Activated naive CD4-positive, alpha-beta T cell treated with anti-CD3 and anti-CD28 coated beads, Interleukin-2, amount 50 U/mL, for 16 hours (primary cell): Measurements from ENCODE around the gene DTYMK.
"Not testable (repeated sequence)": the region's sequence is repeated elsewhere in the genome, so short reads cannot be mapped to it uniquely, and the experiment has no call there.

Experiments used
- DNase-seq: peaks from one replicate; pipeline ENCODE4 v3.0.0-alpha.2; 2020

Gene DTYMK

GRCh38 chr2:241671457-241672240, 15.0 kb downstream of the DTYMK start:
- no peak for DNase-seq

- no peak for DNase-seq
These were observed 16.1 kb downstream of the DTYMK start for GRCh38 chr2:241670333-241671110.

- no peak for DNase-seq
These were observed 17.8 kb downstream of the DTYMK start for GRCh38 chr2:241668839-241669238.

DNA sequence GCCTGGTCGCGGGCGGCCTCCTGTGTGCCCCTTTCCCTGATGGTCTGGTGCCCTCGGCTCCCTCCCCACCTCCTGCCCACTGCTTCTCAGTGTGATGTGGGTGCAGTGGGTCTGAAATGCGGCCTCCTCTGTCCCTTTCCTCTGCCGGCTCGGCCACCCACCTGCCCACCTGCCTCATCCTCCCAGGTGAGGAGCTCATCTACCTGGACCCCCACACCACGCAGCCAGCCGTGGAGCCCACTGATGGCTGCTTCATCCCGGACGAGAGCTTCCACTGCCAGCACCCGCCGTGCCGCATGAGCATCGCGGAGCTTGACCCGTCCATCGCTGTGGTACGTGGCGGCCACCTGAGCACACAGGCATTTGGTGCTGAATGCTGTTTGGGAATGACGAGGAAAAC, 18.3 kb downstream of the DTYMK start:
- no peak for DNase-seq

- no peak for DNase-seq
These were observed 19.8 kb downstream of the DTYMK start for GRCh38 chr2:241666627-241667400.

DNA sequence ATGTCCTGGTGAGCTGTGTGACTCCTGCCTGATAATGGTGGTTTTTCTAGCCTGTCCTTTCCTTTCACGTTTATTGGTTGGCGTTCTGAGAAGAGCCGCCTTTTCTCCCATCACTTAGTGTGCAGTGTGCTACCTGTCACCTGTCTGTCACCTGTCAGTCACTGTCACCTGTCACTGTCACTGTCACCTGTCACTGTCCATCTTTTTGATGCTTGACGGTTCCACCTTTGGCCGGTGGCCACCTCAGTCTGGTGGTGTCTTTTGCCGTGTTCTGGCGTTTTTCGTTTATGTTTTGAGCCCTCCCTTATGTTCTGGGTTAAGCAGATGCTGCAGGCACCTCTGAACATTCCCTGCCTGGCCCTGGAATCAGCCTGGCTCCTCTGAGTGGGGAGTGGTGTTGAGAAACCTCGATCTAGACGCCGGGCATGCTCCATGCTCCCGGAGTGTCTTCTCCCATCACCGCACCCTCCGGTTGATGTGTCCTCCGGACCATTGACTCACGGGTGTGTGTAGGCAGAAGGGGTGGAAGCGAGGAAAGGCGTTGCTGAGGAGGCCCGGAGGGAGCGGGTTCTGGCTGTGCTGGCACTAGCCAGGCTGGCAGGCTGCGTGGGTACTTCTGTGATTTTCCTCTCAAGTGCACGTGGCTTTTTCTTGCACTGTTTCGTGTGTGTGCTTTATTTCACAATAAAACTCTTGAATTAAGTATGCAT, 20.7 kb downstream of the DTYMK start:
- no peak for DNase-seq

DNA sequence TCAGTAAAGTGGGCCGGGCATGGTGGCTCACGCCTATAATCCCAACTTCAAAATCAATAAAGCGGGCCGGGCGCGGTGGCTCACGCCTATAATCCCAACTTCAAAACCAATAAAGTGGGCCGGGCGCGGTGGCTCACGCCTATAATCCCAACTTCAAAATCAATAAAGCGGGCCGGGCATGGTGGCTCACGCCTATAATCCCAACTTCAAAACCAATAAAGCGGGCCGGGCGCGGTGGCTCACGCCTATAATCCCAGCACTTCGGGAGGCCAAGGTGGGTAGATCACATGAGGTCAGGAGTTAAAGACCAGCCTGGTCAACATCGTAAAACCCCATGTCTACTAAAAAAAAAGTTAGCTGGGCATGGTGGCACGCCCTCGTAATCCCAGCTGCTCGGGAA, 23.9 kb downstream of the DTYMK start:
- not testable (repeated sequence) for DNase-seq

- DNase-seq = no peak
These were observed 25.9 kb downstream of the DTYMK start for GRCh38 chr2:241660593-241661213.

GRCh38 chr2:241659150-241659739, 27.4 kb downstream of the DTYMK start:
- peak; percentile 48 for DNase-seq

DNA sequence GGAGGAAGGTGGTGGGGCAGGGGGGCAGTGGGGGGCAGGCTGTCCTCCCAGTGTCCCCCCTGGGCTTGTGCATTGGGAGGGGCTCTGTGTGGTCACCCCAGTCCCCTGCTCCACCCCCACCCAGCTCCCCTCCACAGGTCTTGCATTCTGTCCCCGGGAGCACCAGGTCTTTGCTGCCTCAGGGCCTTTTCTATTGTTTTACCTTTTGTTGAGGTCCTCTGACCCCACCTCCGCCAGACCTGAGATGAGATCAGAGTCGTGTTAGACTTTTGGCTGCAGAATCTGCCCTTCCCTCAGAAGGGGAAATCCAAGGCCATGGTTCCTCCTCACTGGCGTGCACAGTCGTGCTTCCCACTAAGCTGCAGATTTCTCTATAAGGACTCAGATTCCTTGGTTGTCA, 28.3 kb downstream of the DTYMK start:
- no peak for DNase-seq

DNA sequence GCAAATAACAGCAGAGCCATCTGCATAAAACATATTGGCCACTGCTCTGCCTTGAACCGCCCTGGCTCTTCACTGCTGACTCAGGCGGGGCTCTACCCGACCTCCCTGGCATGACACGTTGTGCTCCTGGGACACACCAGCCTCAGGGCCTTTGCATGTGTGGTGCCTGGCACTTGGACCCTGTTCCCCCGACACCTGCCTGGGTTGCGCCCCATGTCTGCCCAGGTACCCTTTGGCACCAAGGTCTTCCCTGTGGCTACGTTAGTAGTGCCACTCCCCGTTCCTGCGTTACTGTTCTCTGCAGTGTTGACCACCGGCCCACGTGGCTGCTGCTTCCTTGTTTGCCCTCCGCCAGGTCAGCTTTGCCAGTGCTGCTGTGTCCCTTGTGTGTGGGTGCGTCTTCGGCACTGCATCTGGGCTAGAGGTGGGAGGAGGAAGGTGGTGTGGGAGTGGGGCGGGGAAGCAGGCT, 28.8 kb downstream of the DTYMK start:
- DNase-seq = no peak

DNA sequence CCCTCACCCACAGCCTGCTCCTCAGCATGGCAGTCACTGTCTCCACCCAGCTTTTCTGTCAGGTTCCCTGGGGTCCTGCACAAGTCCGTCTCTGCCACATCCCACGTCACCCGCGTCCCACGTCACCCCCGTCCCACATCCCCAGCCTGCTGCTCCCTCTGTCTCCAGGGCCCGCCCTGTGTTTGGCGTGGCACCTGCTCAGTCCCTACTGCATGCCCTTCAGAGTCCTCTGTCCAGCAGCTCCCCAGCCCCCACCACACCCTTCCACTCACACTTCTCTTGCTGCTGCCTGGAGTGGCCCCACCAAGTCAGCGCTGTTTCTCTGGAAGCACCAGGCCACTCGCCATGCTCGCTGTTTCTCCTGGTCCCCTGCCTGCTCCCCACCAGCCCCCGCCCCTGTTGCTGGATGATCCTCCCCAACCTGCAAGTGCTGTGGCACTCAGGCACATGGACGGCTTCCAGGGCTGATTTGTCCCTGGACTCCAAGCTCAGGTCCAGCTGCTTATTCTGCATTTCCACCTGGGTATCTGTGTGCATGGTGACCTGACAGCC, 30.3 kb downstream of the DTYMK start:
- DNase-seq = no peak

- DNase-seq = no peak
These were observed 31.0 kb downstream of the DTYMK start for GRCh38 chr2:241655516-241656189.

- DNase-seq = no peak
These were observed 32.1 kb downstream of the DTYMK start for GRCh38 chr2:241654551-241654950.

- no peak for DNase-seq
These were observed 33.3 kb downstream of the DTYMK start for GRCh38 chr2:241653210-241653750.

DNA sequence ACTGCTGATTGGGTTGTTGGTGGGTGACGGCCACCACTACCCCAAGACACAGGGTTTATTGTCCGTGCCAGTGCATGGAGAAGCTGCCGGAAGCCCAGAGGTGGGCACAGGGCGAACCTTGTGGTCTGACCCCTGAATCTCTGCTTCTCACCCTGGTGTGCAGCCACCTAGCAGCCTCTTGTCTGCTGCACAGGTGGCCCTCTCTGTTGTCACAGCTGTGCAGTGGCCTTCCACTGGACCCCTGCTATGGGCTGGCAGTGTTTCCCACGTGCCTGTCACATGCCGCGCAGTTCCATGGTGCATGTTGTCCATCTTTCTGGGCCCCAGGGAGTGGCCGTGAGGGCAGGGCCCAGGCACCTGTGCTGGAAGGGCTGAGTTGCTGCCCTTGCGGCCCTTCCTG, 33.9 kb downstream of the DTYMK start:
- no peak for DNase-seq

- DNase-seq = no peak
These were observed 34.5 kb downstream of the DTYMK start for GRCh38 chr2:241652142-241652541.

DNA sequence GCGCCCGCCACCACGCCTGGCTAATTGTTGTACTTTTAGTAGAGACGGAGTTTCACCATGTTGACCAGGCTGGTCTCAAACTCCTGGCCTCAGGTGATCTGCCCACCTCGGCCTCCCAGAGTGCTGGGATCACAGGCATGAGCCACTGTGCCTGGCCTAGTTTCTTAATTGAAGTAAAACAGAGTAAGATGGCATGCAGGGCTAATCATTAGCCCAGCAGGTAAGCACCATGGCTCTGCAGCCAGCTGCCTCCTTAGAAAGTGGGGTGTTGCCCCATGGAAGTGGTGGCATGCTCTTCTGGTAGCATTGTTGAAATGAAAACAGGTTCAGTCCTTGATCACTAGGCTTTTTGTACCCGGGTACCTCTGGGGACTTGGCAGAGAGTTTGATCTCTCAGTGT, 36.7 kb downstream of the DTYMK start:
- no peak for DNase-seq

DNA sequence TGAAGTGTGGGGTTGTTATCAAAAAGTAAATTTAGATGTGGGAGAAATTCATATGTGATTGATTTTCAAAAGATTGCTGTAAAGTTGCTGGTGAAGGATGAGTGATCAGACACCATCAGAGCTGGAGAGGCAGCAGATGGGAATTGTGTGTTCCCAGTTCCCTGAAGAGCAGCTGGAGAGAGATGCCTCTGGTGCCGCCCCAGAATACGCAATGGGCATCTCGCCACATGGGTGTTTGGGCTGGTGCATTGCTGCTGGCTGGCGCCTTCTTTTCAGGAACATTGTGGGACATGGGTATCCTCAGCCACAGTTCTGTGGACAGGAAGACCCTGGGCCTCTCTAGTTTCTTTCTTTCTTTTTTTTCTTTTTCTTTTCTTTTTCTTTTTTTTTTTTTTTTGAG, 37.2 kb downstream of the DTYMK start:
- no peak for DNase-seq

GRCh38 chr2:241648453-241648852, 38.2 kb downstream of the DTYMK start:
- no peak for DNase-seq
